GM18498 (cell line): Measurements from ENCODE around the gene P4HA2.

Source experiments
- ATAC-seq: cut with Tn5 transposase; IDR thresholded peaks from one replicate; pipeline ENCODE4 v1.9.1; 2021; ENCODE audit warnings: mild to moderate bottlenecking, moderate library complexity; ENCODE audit not compliant: unreplicated experiment

The P4HA2 gene

GRCh38 chr5:132265336-132266030, 37.8 kb upstream of the P4HA2 start:
- ATAC-seq, result no peak

GRCh38 chr5:132264546-132265335, 37.1 kb upstream of the P4HA2 start:
- ATAC-seq, result no peak

- ATAC-seq, result no peak
Measured at GRCh38 chr5:132263548-132264261, 36.1 kb upstream of the P4HA2 start.

- ATAC-seq, result no peak
Measured at GRCh38 chr5:132262882-132263547, 35.4 kb upstream of the P4HA2 start.

GRCh38 chr5:132261881-132262845, 34.5 kb upstream of the P4HA2 start:
- no peak for ATAC-seq

GRCh38 chr5:132260714-132261551, 33.3 kb upstream of the P4HA2 start:
- peak; percentile 47 for ATAC-seq

- no peak for ATAC-seq
Measured at GRCh38 chr5:132260051-132260450, 32.4 kb upstream of the P4HA2 start.

GRCh38 chr5:132259069-132259851, 31.6 kb upstream of the P4HA2 start:
- ATAC-seq, result no peak

GRCh38 chr5:132258102-132259068, 30.7 kb upstream of the P4HA2 start:
- no peak for ATAC-seq

GRCh38 chr5:132257131-132258101, 29.8 kb upstream of the P4HA2 start, which contains the start of gene PDLIM4:
PDLIM4 (plus strand) TSS chr5:132257696; CDS start chr5:132257735, 39 bp downstream.
- no peak for ATAC-seq

- no peak for ATAC-seq
Measured at GRCh38 chr5:132256783-132257130, 29.1 kb upstream of the P4HA2 start.

GRCh38 chr5:132256086-132256782, 28.6 kb upstream of the P4HA2 start:
- ATAC-seq, result no peak

- ATAC-seq, result no peak
Measured at GRCh38 chr5:132254321-132254977, 26.8 kb upstream of the P4HA2 start.

GRCh38 chr5:132253452-132254320, 26.0 kb upstream of the P4HA2 start:
- no peak for ATAC-seq
